Dermis blood vessel endothelial cell (primary cell): ENCODE data around the gene CD2AP. TPM values are rescaled to one million over a fixed set of nuclear protein-coding genes. Genes with fewer than 3 reads are reported as not detected.
"Not testable (repeated sequence)": the region's sequence is repeated elsewhere in the genome, so short reads cannot be mapped to it uniquely, and the experiment has no call there.

Experiments used
- DNase-seq: peaks from one replicate; pipeline ENCODE4 v3.0.0; 2010
- total RNA-seq: library from RNA; depleted of rRNA; stranded (reverse); fragments of >200 nt; gene quantifications from 2 replicates; pipeline ENCODE4 v1.2.3, GENCODE V29; 2014

The CD2AP gene
- total RNA-seq, 1 donor from 2014 or later = 42.0 TPM

GRCh38 chr6:47465117-47465516 lies 12.5 kb upstream of the CD2AP start:
- DNase-seq = no peak

- DNase-seq = no peak
Observed at GRCh38 chr6:47471911-47472310, 5.7 kb upstream of the CD2AP start.

GRCh38 chr6:47473791-47474346 lies 3.7 kb upstream of the CD2AP start:
- peak; percentile 80 for DNase-seq

DNA sequence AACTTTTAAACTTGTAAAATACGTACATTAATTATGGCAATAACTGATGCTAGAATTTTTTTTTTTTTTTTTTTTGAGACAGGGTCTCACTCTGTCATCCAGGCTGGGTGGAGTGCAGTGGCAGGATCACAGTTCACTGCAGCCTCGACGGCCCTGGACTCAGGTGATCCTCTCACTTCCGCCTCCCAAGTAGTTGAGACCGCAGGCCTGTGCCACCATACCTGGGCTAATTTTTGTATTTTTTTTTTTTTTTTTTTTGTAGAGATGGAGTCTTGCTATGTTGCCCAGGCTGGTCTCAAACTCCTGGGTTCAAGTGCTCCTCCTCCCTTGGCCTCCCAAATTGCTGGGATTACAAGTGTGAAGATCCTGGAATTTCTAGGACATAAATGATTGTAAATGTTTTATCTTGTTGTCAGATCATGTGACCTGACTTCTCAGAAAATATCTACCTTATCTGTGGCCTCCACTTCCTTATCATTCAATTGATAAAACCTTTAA lies 2.2 kb upstream of the CD2AP start:
- DNase-seq = no peak

DNA sequence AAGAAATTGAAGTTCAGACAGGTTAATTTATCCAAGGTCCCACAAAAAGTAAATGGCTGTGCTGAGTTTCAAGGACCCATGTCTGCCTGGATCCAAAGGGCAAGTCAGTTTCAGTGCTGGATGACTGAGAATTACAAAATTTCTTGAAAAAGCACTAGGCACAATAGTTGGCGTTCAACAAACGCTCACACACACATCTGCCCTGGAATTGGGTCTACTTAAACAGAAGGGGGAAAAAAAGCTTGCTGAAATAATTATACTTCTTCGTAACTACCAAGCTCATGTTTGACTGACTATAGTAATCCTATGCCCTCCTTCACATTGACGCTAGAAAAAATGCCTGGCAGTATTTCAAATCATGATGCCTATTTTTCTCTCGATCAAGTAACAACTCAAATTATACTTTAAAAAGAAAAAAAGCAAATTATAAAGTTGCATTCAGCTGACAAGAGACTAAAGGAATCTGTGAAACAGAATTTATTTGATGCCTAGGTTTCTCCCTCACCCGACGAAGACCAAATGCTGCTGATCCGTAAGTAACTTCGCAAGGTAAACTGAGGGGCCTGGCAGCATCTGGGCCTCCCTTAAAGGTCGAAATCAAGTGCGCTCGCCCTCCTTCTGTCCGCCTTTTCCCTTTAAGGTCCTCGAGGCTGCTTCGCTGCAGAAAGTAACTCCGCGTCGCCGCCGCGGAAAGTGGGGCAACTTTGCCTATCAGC lies 650 bp upstream of the CD2AP start:
- peak; percentile 21 for DNase-seq

DNA sequence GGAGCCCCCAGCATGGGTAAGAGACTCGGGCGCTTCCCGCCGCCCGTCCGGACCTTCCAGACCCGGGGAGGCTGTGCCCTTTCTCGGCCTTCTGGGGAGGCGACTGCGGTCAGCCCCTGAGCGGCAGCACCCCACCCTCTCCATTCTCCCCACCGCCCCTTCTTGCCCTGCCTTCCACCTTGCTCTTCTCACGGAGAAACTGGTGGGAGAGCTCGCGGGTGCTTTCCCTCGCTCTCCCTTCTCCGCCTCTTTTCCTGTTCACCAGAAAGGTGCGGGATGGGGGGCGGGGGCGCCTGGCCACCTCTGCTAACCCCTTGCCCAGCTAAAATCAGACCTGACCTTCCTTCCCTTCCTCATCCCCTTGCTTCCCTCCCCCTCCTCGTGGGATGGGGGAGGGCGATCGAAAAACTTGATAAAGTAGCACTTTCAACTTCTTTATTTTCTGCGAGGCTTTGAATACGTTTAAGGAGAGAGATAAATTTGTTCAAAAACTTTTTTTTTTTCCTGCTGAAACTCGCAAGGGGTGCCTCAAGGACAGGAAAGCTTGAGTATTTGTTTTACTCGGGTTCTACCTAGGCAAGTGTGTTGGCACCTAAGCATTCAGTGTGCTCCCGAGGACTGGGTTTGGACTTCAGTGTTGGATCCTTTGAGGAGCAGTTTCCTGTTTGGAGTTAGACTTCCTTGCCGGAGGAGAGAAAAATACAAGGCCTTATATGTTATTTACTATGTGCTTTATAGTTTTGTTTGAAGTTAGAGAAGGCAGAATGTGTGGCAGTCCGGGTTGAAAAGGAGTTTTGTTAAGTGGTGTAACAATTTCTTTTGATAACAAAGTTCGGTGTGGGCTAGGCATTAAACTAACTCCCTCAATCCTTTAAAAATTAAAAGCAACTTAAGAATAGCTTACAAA lies 897 bp downstream of the CD2AP start:
- DNase-seq = peak; percentile 62

- DNase-seq = peak; percentile 23
Observed at GRCh38 chr6:47479140-47479508, 1.5 kb downstream of the CD2AP start.

GRCh38 chr6:47479874-47480273 lies 2.3 kb downstream of the CD2AP start:
- DNase-seq = no peak

DNA sequence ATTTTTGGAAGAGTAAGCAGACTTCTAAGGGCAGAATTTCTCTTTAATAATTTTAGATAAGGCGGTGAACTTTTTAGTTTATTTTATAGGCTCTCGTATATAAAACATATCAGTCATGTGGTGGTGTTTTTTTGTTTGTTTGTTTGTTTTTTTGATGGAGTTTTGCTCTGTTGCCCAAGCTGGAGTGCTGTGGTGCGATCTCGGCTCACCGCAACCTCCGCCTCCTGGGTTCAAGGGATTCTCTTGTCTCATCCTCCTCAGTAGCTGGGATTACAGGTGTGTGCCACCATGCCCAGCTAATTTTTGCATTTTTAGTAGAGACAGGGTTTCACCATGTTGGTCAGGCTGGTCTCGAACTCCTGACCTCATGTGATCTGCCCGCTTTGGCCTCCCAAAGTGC lies 3.6 kb downstream of the CD2AP start:
- not testable (repeated sequence) for DNase-seq

DNA sequence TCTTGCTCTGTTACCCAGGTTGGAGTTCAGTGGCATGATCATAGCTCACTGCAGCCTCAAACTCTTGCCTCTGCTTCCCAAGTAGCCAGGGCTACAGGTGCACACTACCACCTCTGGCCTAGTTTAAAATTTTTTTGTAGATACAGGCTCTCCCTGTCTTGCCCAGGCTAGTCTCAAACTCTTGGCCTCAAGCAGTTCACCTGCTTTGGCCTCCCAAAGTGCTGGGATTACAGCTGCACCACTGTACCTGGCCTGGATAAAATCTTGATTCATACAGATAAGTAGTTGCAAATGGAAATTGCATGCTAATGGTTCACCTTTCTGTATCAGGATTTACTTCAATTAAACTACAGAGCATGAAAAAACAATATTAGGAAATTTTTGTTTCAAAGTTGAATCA lies 4.2 kb downstream of the CD2AP start:
- DNase-seq = no peak

- no peak for DNase-seq
Observed at GRCh38 chr6:47483516-47483852, 5.9 kb downstream of the CD2AP start.

GRCh38 chr6:47483853-47484546 lies 6.4 kb downstream of the CD2AP start:
- no peak for DNase-seq

- DNase-seq = no peak
Observed at GRCh38 chr6:47484616-47485015, 7.0 kb downstream of the CD2AP start.

DNA sequence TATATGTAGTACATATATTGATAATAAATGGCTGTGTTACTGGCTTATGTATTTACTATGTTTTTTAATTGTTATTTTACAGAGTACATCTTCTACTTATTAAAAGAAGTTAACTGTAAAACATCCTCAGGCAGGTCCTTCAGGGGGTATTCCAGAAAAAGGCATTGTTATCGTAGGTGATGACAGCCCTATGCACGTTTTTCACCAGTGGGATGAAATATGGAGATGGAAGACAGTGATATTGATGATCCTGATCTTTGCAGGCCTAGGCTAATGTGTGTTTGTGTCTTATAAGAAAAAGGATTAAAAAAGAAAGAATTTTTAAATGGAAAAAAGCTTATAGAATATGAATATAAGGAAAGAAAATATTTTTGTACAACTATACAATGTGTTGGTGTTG lies 7.5 kb downstream of the CD2AP start:
- DNase-seq = no peak

DNA sequence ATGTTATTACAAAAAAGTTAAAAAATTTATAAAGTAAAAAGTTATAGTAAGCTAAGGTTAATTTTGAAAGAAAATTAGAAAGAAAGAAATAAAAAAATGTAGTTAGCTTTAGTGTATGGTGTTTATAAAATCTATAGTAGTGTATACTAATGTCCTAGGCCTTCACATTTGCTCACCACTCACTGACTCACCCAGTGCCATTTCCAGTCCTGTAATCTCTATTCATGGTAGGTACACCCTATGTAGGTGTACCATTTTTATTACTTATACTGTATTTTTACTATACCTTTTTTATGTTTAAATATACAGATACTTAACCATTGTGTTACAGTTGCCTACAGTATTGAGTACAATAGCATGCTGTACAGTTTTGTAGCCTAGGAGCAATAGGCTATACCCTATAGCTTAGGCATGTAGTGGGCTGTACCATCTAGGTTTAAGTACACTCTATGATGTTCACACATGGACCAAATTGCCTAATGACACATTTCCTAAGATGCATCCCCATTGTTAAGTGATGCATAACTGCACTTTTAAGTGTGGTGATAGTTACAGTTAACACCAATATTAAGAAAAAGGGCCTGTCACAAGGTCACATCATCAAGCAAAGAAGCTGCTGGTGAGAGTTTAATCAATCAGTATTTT lies 8.0 kb downstream of the CD2AP start:
- DNase-seq = no peak

- no peak for DNase-seq
Observed at GRCh38 chr6:47489995-47490394, 12.4 kb downstream of the CD2AP start.

GRCh38 chr6:47490676-47491075 lies 13.1 kb downstream of the CD2AP start:
- no peak for DNase-seq

DNA sequence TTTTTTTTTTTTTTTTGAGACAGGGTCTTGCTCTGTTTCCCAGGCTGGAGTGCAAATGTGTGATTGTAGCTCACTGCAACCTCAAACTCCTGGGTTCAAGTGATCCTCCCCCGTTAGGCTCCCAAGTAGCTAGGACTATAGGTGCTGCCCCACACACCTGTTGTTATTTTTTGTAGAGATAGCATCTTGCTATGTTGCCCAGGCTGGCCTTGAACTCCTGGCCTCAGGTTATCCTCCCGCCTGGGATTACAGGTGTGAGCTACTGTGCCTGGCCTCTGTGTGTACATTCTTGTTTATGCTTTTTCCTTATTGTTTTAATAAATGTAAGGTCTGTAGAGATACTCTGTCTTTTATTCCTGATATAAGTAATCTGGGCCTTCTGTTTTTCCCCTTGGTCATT lies 14.8 kb downstream of the CD2AP start:
- DNase-seq = no peak

GRCh38 chr6:47495207-47495606 lies 17.6 kb downstream of the CD2AP start:
- DNase-seq = no peak

- no peak for DNase-seq
Observed at GRCh38 chr6:47495954-47496545, 18.5 kb downstream of the CD2AP start.

DNA sequence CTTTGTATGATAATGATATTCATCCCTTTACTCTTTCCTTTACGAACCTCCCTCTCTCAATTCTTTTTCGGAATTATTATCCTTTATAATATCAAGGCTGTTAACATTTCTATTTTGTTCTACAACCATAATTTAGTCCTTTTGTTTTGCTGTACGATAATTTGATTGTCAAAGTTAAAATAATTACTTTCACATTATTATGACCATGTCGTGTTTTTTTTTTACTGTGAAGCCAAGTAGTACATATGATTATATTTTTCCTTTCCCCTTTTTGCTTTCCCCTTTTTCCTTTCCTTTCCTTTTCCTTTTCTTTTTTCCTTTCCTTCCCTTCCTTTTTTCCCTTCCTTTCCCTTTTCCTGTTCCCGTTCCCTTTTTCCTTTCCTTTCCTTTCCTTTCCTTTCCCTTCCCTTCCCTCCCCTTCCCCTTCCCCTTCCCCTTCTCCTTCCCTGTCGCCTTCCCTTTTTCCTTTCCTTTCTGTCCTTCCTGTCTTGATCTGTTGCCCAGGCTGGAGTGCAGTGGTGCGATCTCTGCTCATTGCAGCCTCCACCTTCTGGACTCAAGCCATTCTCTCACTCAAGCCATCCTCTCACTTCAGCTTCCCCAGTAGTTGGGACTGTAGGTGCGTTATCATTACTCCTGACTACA lies 19.5 kb downstream of the CD2AP start:
- DNase-seq = no peak

DNA sequence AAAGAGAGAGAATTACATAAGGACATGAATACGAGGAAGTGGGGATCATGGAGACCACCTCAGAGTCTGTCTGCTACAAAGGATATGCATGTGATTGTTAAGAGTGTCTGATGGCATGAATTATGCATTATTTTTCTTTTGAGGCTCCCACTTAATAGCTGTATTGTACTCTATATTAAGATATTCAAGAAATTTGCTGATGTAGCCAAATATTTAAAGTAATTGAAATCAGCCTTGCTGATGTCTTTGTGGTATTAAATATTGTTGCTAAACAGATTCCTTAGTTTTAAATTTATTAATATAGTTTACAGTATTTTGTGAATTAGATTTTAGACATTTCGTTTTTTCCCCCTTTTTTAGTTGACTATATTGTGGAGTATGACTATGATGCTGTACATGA lies 25.3 kb downstream of the CD2AP start:
- no peak for DNase-seq
